Activated T-helper 17 cell treated with anti-CD3 and anti-CD28 coated beads, Interleukin-2, amount 50 U/mL, for 72 hours (primary cell): ENCODE data around the gene ATF4. TPM values are rescaled to one million over a fixed set of nuclear protein-coding genes. Genes with fewer than 3 reads are reported as not detected.

ENCODE experiments used
- ATAC-seq: fragments of 150-1000 bp; cut with Tn5 transposase; replicated peaks from 2 replicates; pipeline ENCODE4 v1.10.0; 2021; ENCODE audit warnings: mild to moderate bottlenecking, moderate library complexity
- H3K27ac Mint-ChIP-seq: one replicate; pipeline ENCODE4 v1.8.0; 2022; ENCODE audit warnings: mixed read lengths
- H3K27me3 Mint-ChIP-seq: one replicate; pipeline ENCODE4 v1.8.0; 2022; ENCODE audit warnings: mixed read lengths
- H3K36me3 Mint-ChIP-seq: one replicate; pipeline ENCODE4 v1.8.0; 2022; ENCODE audit warnings: low read depth, mild to moderate bottlenecking, mixed read lengths
- H3K4me1 Mint-ChIP-seq: one replicate; pipeline ENCODE4 v1.8.0; 2022; ENCODE audit warnings: mixed read lengths
- H3K4me3 Mint-ChIP-seq: one replicate; pipeline ENCODE4 v1.8.0; 2022; ENCODE audit warnings: mild to moderate bottlenecking, mixed read lengths
- H3K9me3 Mint-ChIP-seq: one replicate; pipeline ENCODE4 v1.8.0; 2022; ENCODE audit warnings: mixed read lengths
- total RNA-seq, 2 donors: library from RNA; stranded (reverse); gene quantifications; one replicate each; pipeline ENCODE4 v1.2.3, GENCODE V29; 2022

Gene ATF4
- total RNA-seq, 2 donors from 2014 or later: 338 to 432 TPM

- Mint-ChIP-seq H3K27ac (no peak overlapping the region), H3K36me3 (peaks cover 20% of the 10 kb centered on the region), H3K4me1 (peaks cover 15% of the 10 kb centered on the region), H3K4me3 (no peak overlapping the region), H3K27me3 (no peaks in the 10 kb centered on the region), H3K9me3 (no peaks in the 10 kb centered on the region)
- ATAC-seq: no peak
Measured at GRCh38 chr22:39535831-39536449, 15.6 kb downstream of the ATF4 start.

DNA sequence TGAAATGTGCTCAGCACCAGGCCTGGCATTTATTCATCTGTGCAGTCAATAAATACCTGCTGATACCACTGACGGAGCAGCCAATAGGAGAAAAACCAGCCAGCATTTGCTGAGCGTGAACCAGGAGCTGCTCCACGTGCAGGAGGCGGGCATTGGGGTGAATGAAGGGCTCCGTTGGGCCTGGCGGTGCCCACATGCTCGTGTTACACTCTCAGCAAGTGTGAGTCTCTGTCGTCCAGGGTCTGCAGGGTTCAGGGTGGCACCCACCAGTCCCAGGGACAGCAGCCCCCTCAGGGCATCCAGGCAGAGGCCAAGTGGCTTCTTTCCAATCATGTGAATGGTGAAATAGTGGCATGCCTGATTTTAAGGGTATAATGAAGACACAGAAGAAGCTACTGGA lies 16.3 kb downstream of the ATF4 start:
- H3K27me3 Mint-ChIP-seq: no peaks in the 10 kb centered on the region
- H3K9me3 Mint-ChIP-seq: no peaks in the 10 kb centered on the region
- no peak overlapping the region for H3K4me3 Mint-ChIP-seq
- H3K36me3 Mint-ChIP-seq: peaks cover 12% of the 10 kb centered on the region
- no peak overlapping the region for H3K27ac Mint-ChIP-seq
- no peak for ATAC-seq
- H3K4me1 Mint-ChIP-seq: peaks cover 7% of the 10 kb centered on the region

- no peak for ATAC-seq
- H3K27me3 Mint-ChIP-seq: peaks cover under 1% of the 10 kb centered on the region
- no peak overlapping the region for H3K4me3 Mint-ChIP-seq
- no peaks in the 10 kb centered on the region for H3K36me3 Mint-ChIP-seq
- peak overlapping the region; percentile 29 for H3K27ac Mint-ChIP-seq
- H3K4me1 Mint-ChIP-seq: peaks cover 4% of the 10 kb centered on the region
- H3K9me3 Mint-ChIP-seq: no peaks in the 10 kb centered on the region
Measured at GRCh38 chr22:39537975-39538374, 17.6 kb downstream of the ATF4 start.

DNA sequence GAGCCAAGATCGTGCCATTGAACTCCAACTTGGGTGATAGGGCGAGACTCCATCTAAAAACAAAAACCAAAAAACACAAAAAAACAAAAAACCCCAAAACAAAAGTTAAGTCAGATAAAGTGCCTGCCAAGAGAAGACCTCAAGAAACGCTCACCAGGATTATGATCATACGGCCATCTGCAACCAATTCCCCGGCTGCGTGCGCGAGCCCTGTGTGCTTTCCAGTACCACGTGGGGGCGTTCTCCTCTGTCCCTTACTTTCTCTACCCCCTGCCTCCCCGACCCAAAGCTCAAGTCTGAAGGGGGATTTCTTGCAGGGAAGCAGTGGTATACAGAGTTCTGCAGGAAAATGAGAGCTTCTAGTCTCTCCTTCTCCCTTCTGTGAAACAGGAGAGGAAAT lies 22.7 kb downstream of the ATF4 start:
- no peaks in the 10 kb centered on the region for H3K36me3 Mint-ChIP-seq
- no peaks in the 10 kb centered on the region for H3K9me3 Mint-ChIP-seq
- ATAC-seq: no peak
- peaks cover 30% of the 10 kb centered on the region for H3K27me3 Mint-ChIP-seq
- H3K4me1 Mint-ChIP-seq: peaks cover 9% of the 10 kb centered on the region
- no peak overlapping the region for H3K27ac Mint-ChIP-seq
- no peak overlapping the region for H3K4me3 Mint-ChIP-seq

- H3K4me1 Mint-ChIP-seq: peaks cover 9% of the 10 kb centered on the region
- ATAC-seq: peak; percentile 61
- no peaks in the 10 kb centered on the region for H3K9me3 Mint-ChIP-seq
- peaks cover 39% of the 10 kb centered on the region for H3K27me3 Mint-ChIP-seq
- no peak overlapping the region for H3K27ac Mint-ChIP-seq
- no peaks in the 10 kb centered on the region for H3K36me3 Mint-ChIP-seq
- peak overlapping the region; percentile 20 for H3K4me3 Mint-ChIP-seq
Measured at GRCh38 chr22:39545386-39546365, 25.3 kb downstream of the ATF4 start.

DNA sequence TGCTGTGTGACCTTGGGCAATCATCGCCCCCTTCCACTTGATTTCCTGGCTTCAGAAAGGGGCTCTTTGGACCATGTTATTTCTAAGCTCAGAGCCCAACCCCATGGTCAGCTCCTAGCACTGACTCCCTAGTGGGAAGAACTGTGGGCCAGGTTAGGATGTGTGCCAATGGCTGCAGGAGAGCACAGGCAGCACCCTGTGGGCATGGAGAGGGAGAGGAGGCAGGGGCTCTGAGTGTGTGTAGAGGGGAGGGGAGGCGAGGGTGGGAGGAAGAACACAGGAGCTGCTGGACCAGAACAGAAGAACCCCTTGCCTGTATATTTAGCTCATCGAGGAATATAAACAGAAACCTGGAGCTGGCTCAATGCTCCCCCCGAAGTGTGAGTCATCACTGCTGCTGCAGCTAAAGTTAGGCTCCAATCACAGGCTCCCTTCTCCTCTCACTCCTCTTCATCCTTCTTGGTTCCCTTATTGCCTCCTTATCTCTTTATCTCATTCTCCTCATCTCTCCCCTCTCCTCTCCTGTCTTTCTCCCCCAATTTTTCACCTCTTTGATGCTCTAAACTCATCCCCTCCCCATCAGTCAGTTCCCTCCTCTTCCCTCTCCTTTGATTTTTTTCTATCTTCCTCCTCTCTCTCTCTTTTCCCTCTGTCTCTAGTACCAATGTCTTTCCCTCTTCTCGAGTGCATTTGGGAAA lies 26.7 kb downstream of the ATF4 start:
- peaks cover 43% of the 10 kb centered on the region for H3K27me3 Mint-ChIP-seq
- no peaks in the 10 kb centered on the region for H3K36me3 Mint-ChIP-seq
- no peak overlapping the region for H3K4me3 Mint-ChIP-seq
- no peak overlapping the region for H3K27ac Mint-ChIP-seq
- peaks cover 9% of the 10 kb centered on the region for H3K4me1 Mint-ChIP-seq
- no peaks in the 10 kb centered on the region for H3K9me3 Mint-ChIP-seq
- ATAC-seq: no peak

DNA sequence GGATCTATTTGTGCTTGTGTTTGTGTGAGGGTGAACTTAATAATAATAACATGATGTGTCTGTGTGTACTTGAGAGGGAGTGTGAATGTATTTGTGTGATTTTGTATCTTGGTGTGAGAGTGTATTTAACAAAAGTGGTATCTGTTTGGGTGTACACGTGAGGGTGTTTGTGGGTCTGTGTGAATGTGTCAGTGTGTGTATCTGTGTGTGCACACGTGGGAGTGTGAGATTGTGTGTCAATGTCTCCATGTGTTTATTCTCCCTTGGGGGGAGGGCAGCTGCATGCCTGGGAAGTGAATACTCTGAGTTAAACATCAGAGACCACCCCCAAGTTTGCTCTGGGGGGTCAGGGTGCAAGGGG lies 27.2 kb downstream of the ATF4 start:
- H3K27ac Mint-ChIP-seq: no peak overlapping the region
- H3K4me3 Mint-ChIP-seq: no peak overlapping the region
- ATAC-seq: no peak
- H3K27me3 Mint-ChIP-seq: peaks cover 44% of the 10 kb centered on the region
- no peaks in the 10 kb centered on the region for H3K9me3 Mint-ChIP-seq
- peaks cover 9% of the 10 kb centered on the region for H3K4me1 Mint-ChIP-seq
- H3K36me3 Mint-ChIP-seq: no peaks in the 10 kb centered on the region

GRCh38 chr22:39553429-39553828 lies 33.1 kb downstream of the ATF4 start:
- H3K27me3 Mint-ChIP-seq: peaks cover 29% of the 10 kb centered on the region

GRCh38 chr22:39554151-39554550 lies 33.8 kb downstream of the ATF4 start:
- H3K4me3 Mint-ChIP-seq: no peak overlapping the region
- H3K9me3 Mint-ChIP-seq: no peaks in the 10 kb centered on the region
- no peaks in the 10 kb centered on the region for H3K36me3 Mint-ChIP-seq
- peaks cover 29% of the 10 kb centered on the region for H3K27me3 Mint-ChIP-seq
- H3K4me1 Mint-ChIP-seq: peaks cover 3% of the 10 kb centered on the region
- no peak overlapping the region for H3K27ac Mint-ChIP-seq
- no peak for ATAC-seq

More at GRCh38 chr22:39553429-39553828, 33.1 kb downstream of the ATF4 start:
- Mint-ChIP-seq H3K9me3 (no peaks in the 10 kb centered on the region), H3K27ac (no peak overlapping the region), H3K36me3 (no peaks in the 10 kb centered on the region), H3K4me3 (no peak overlapping the region), H3K4me1 (peaks cover 3% of the 10 kb centered on the region)
- no peak for ATAC-seq

DNA sequence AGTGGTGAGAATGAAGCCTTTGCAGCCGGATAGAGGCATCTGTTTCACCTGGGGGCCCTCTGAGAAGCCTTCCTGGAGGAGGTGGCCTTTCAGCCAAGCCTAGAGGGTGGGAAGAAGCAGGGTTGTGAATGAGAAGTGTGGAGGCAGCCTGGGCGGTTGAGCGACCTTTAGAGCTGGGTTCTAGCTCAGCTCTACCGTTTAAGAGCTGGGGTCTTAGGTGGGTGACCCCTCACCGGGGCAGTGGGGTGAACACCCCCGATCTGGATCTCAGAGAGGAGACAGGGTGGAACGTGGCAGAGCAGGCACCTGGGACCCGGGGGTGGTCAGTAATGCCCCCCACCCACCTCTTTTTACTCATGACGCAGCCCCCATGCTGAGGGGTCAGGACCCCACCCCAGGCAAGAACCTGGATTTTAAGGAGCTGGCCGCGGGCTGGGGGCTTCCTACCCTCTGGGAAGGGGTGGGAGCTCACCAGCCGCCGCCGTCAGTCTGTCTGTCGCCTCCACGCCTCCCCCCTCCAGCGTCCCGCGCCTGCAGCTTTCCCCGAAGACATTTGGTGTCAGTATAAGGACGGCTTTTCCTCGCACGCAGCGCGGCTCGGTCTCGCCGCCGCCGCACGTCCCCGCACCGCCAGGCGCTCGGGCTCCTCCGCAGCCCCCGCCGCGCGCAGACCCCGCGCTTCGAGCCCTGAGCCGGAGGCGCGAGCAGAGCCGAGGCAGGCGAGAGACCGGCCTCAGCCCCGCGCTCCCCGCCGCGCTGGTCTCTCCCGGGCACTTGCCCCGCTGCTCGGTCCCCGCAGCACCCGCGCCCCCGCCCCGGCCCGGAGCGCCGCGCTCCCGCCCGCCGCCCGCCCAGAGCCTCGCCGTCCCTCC lies 36.8 kb downstream of the ATF4 start:
- Mint-ChIP-seq H3K4me3 (peak overlapping the region; percentile 58), H3K4me1 (peaks cover 3% of the 10 kb centered on the region), H3K9me3 (no peaks in the 10 kb centered on the region), H3K27ac (no peak overlapping the region), H3K36me3 (no peaks in the 10 kb centered on the region), H3K27me3 (peaks cover 18% of the 10 kb centered on the region)
- peak; percentile 44 for ATAC-seq

- Mint-ChIP-seq H3K27me3 (peaks cover 12% of the 10 kb centered on the region), H3K9me3 (no peaks in the 10 kb centered on the region), H3K4me3 (peak overlapping the region; percentile 33), H3K36me3 (no peaks in the 10 kb centered on the region), H3K27ac (no peak overlapping the region), H3K4me1 (peaks cover 3% of the 10 kb centered on the region)
- ATAC-seq: no peak
Measured at GRCh38 chr22:39558254-39558727, 37.9 kb downstream of the ATF4 start.

- Mint-ChIP-seq H3K4me3 (no peak overlapping the region), H3K4me1 (peaks cover 3% of the 10 kb centered on the region), H3K9me3 (no peaks in the 10 kb centered on the region), H3K27ac (no peak overlapping the region), H3K36me3 (no peaks in the 10 kb centered on the region), H3K27me3 (peaks cover 12% of the 10 kb centered on the region)
- no peak for ATAC-seq
Measured at GRCh38 chr22:39558950-39559349, 38.6 kb downstream of the ATF4 start.

- no peak for ATAC-seq
- H3K4me1 Mint-ChIP-seq: peaks cover 3% of the 10 kb centered on the region
- no peak overlapping the region for H3K4me3 Mint-ChIP-seq
- H3K27ac Mint-ChIP-seq: no peak overlapping the region
- no peaks in the 10 kb centered on the region for H3K36me3 Mint-ChIP-seq
- H3K27me3 Mint-ChIP-seq: peaks cover 12% of the 10 kb centered on the region
- H3K9me3 Mint-ChIP-seq: no peaks in the 10 kb centered on the region
Measured at GRCh38 chr22:39559456-39560105, 39.2 kb downstream of the ATF4 start.
